ENCODE data around the gene LXN. TPM values are rescaled to one million over a fixed set of nuclear protein-coding genes. Genes with fewer than 3 reads are reported as not detected.
A peak's percentile ranks its signal among the peaks of the same experiment; 100 is the strongest.

Gene LXN
- total RNA-seq, 1 donor from 2014 or later: 4.9 TPM

GRCh38 chr3:158651192-158651591, 21.3 kb downstream of the LXN start:
- DNase-seq (ENCODE audit: low read depth): no peak
- Histone ChIP-seq H3K36me3 (ENCODE audit: control insufficient read depth, insufficient read depth, low read length) (no peaks in the 10 kb centered on the region), H3K27me3 (ENCODE audit: control insufficient read depth, insufficient read depth, low read length) (no peaks in the 10 kb centered on the region), H3K4me3 (ENCODE audit: low read depth, low read length) (no peak overlapping the region)
- TF ChIP-seq CTCF (IDR thresholded peaks at IDR 0.05; ENCODE audit: insufficient read depth, low read length, poor library complexity, severe bottlenecking): no peak

- Histone ChIP-seq H3K27me3 (ENCODE audit: control insufficient read depth, insufficient read depth, low read length) (no peaks in the 10 kb centered on the region), H3K4me3 (ENCODE audit: low read depth, low read length) (no peak overlapping the region), H3K36me3 (ENCODE audit: control insufficient read depth, insufficient read depth, low read length) (no peaks in the 10 kb centered on the region)
- no peak for DNase-seq (ENCODE audit: low read depth)
- TF ChIP-seq CTCF (IDR thresholded peaks at IDR 0.05; ENCODE audit: insufficient read depth, low read length, poor library complexity, severe bottlenecking): no peak
These were observed 22.7 kb downstream of the LXN start for GRCh38 chr3:158649791-158650190.

- no peaks in the 10 kb centered on the region for H3K27me3 ChIP-seq (ENCODE audit: control insufficient read depth, insufficient read depth, low read length)
- peak within 1 kb of the TSS; percentile 69 for H3K4me3 ChIP-seq (ENCODE audit: low read depth, low read length)
- peak; percentile 95 for TF ChIP-seq CTCF (IDR thresholded peaks at IDR 0.05; ENCODE audit: insufficient read depth, low read length, poor library complexity, severe bottlenecking)
- H3K36me3 ChIP-seq (ENCODE audit: control insufficient read depth, insufficient read depth, low read length): no peaks in the 10 kb centered on the region
- peak; percentile 87 for DNase-seq (ENCODE audit: low read depth)
These were observed 28.0 kb downstream of the LXN start, which contains the start of gene GFM1 for GRCh38 chr3:158644345-158644908. Gene GFM1, plus strand, starts transcription at chr3:158644527. Its CDS starts 108 bp downstream, at chr3:158644635.

GRCh38 chr3:158642474-158643210, 29.8 kb downstream of the LXN start:
- TF ChIP-seq CTCF (IDR thresholded peaks at IDR 0.05; ENCODE audit: insufficient read depth, low read length, poor library complexity, severe bottlenecking): no peak
- Histone ChIP-seq H3K27me3 (ENCODE audit: control insufficient read depth, insufficient read depth, low read length) (no peaks in the 10 kb centered on the region), H3K4me3 (ENCODE audit: low read depth, low read length) (no peak overlapping the region), H3K36me3 (ENCODE audit: control insufficient read depth, insufficient read depth, low read length) (no peaks in the 10 kb centered on the region)
- DNase-seq (ENCODE audit: low read depth): no peak

GRCh38 chr3:158642005-158642404, 30.4 kb downstream of the LXN start:
- Histone ChIP-seq H3K27me3 (ENCODE audit: control insufficient read depth, insufficient read depth, low read length) (no peaks in the 10 kb centered on the region), H3K36me3 (ENCODE audit: control insufficient read depth, insufficient read depth, low read length) (no peaks in the 10 kb centered on the region), H3K4me3 (ENCODE audit: low read depth, low read length) (no peak overlapping the region)
- DNase-seq (ENCODE audit: low read depth): no peak
- no peak for TF ChIP-seq CTCF (IDR thresholded peaks at IDR 0.05; ENCODE audit: insufficient read depth, low read length, poor library complexity, severe bottlenecking)

Measured in kidney epithelial cell (primary cell).